HepG2 (cell line): Measurements from ENCODE around the gene BNC1. TPM values are rescaled to one million over a fixed set of nuclear protein-coding genes. Genes with fewer than 3 reads are reported as not detected.

Experiments
- ATAC-seq: fragments of 200-7000 bp; cut with Tn5 transposase; 3 replicates; pipeline ENCODE4 v1.9.1; 2020; ENCODE audit warnings: mild to moderate bottlenecking, moderate library complexity
- Bru-seq: library from RNA; stranded (reverse); fragments of 400-500 nt; gene quantifications from one replicate; lab custom pipeline; 2021; lab: Mats Ljungman, UMichigan
- BruChase-seq, 2 experiments: library from RNA; stranded (reverse); fragments of 400-500 nt; gene quantifications; one replicate each; lab custom pipeline; 2021; lab: Mats Ljungman, UMichigan
- BruUV-seq: library from RNA; stranded (reverse); fragments of 400-500 nt; replicated peaks from 2 replicates; lab custom pipeline; 2021; lab: Mats Ljungman, UMichigan
- CTCF ChIA-PET: fragments of 300-600 bp; formaldehyde crosslinking; extraction: SDS; loops from one replicate; lab custom pipeline; 2021; ENCODE audit warnings: low total read pairs, inconsistent platforms, low intra/inter-chr PET ratio; lab: Yijun Ruan, JAX
- POLR2A ChIA-PET: fragments of 350-600 bp; sonication (Branson Sonifier 250); formaldehyde crosslinking; loops from one replicate; lab custom pipeline; 2020; ENCODE audit warnings: antibody characterized with exemption, inconsistent platforms; lab: Yijun Ruan, JAX
- DNase-seq: peaks from one replicate; pipeline ENCODE4 v3.0.0-alpha.2; 2015; ENCODE audit warnings: low spot score
- FAIRE-seq: peaks from 3 replicates; lab custom pipeline; 2011; peaks lifted over from hg19 to GRCh38; lab: Jason Lieb, UNC
- H2AFZ ChIP-seq: one replicate; pipeline ENCODE4 v1.6.1; 2011; ENCODE audit warnings: low read length, inconsistent platforms
- H3K27ac ChIP-seq: fragments of 300-600 bp; 3 replicates; pipeline ENCODE4 v1.8.0; 2011; ENCODE audit warnings: mixed run types, mild to moderate bottlenecking, mixed read lengths, low read length, inconsistent platforms; ENCODE audit not compliant: insufficient read depth; ENCODE audit errors: extremely low read length
- H3K27me3 ChIP-seq, 2 experiments: fragments of 200-600 bp in 1 of 2; 2 replicates in 1 of 2; 3 replicates in 1 of 2; pipeline versions ENCODE4 v1.6.0 to v1.8.0; 2011; ENCODE audit warnings: low read length in 2 of 2, mild to moderate bottlenecking in 2 of 2, moderate library complexity in 2 of 2, inconsistent platforms in 1 of 2; ENCODE audit not compliant: insufficient read depth in 2 of 2, control insufficient read depth in 1 of 2
- H3K36me3 ChIP-seq, 2 experiments: fragments of 200-600 bp in 1 of 2; replicated peaks in 1 of 2; 2 replicates in 1 of 2; 3 replicates in 1 of 2; pipeline versions ENCODE4 v1.5.1 to v1.8.0; 2011; ENCODE audit warnings: low read length in 2 of 2, inconsistent platforms in 1 of 2; ENCODE audit not compliant: insufficient read depth in 2 of 2, control insufficient read depth in 1 of 2
- H3K4me1 ChIP-seq: 2 replicates; pipeline ENCODE4 v1.5.1; 2012; ENCODE audit warnings: low read length, inconsistent platforms; ENCODE audit not compliant: insufficient read depth
- H3K4me2 ChIP-seq: 2 replicates; pipeline ENCODE4 v1.6.0; 2011; ENCODE audit warnings: low read depth, low read length, inconsistent platforms
- H3K4me3 ChIP-seq, 3 experiments: fragments of 200-600 bp in 1 of 3; sonication (generic), shearing (Covaris generic) in 1 of 3; replicated peaks in 1 of 3; 2 replicates each; pipeline ENCODE4 v1.5.1; 2011 to 2016; ENCODE audit warnings: low read length in 3 of 3, inconsistent platforms in 2 of 3, low read depth in 2 of 3, mild to moderate bottlenecking in 2 of 3, control low read depth in 1 of 3, mixed read lengths in 1 of 3; ENCODE audit not compliant: insufficient read depth in 1 of 3
- H3K79me2 ChIP-seq: one replicate; pipeline ENCODE4 v1.6.1; 2011; ENCODE audit warnings: low read length, inconsistent platforms; ENCODE audit not compliant: insufficient read depth
- H3K9ac ChIP-seq: 2 replicates; pipeline ENCODE4 v1.6.0; 2011; ENCODE audit warnings: mild to moderate bottlenecking, low read depth, low read length, inconsistent platforms; ENCODE audit not compliant: insufficient read depth
- H3K9me3 ChIP-seq: 2 replicates; pipeline ENCODE4 v1.5.1; 2012; ENCODE audit warnings: mild to moderate bottlenecking, low read length
- H4K20me1 ChIP-seq: 2 replicates; pipeline ENCODE4 v1.6.0; 2011; ENCODE audit warnings: inconsistent platforms, mild to moderate bottlenecking, low read length, moderate library complexity; ENCODE audit not compliant: insufficient read depth
- ARID5B ChIP-seq: IDR thresholded peaks from 2 replicates; pipeline ENCODE4 v1.4.0; 2020; ENCODE audit warnings: mild to moderate bottlenecking, missing genetic modification reagents
- DZIP1 ChIP-seq: sonication (generic); formaldehyde crosslinking; IDR thresholded peaks from 2 replicates; pipeline ENCODE4 v1.5.0; 2020; ENCODE audit warnings: mild to moderate bottlenecking, missing genetic modification reagents
- HNRNPL ChIP-seq: fragments of 200-400 bp; formaldehyde crosslinking; IDR thresholded peaks from 2 replicates; pipeline ENCODE4 v1.6.1; 2017; ENCODE audit warnings: mild to moderate bottlenecking, low read depth, low read length
- JARID2 ChIP-seq: sonication (generic); formaldehyde crosslinking; IDR thresholded peaks from 2 replicates; pipeline ENCODE4 v1.8.1; 2023; ENCODE audit warnings: missing genetic modification reagents, inconsistent platforms; ENCODE audit not compliant: insufficient replicate concordance
- PITX1 ChIP-seq: sonication (generic); formaldehyde crosslinking; IDR thresholded peaks from 2 replicates; pipeline ENCODE4 v1.5.1; 2020; ENCODE audit warnings: mild to moderate bottlenecking, missing genetic modification reagents
- SUZ12 ChIP-seq: fragments of 150-350 bp; IDR thresholded peaks from 2 replicates; pipeline ENCODE4 v1.6.1; 2014; ENCODE audit warnings: low read depth, low read length
- ZNF263 ChIP-seq: sonication (generic); formaldehyde crosslinking; IDR thresholded peaks from 2 replicates; pipeline ENCODE4 v1.4.0; 2020; ENCODE audit warnings: missing genetic modification reagents
- ZNF652 ChIP-seq: IDR thresholded peaks from 2 replicates; pipeline ENCODE4 v1.6.1; 2016; ENCODE audit warnings: low read depth, borderline replicate concordance
- ZNF766 ChIP-seq: sonication (generic); formaldehyde crosslinking; IDR thresholded peaks from 2 replicates; pipeline ENCODE4 v1.5.0; 2020; ENCODE audit warnings: missing genetic modification reagents, borderline replicate concordance
- WGBS: methylation state at CpG from one replicate; pipeline ENCODE4 v1.1.6; 2017; ENCODE audit warnings: low lambda C conversion rate; 5-methylcytosine and 5-hydroxymethylcytosine counted together
- in situ Hi-C: cut with HindIII; loops from 2 replicates; pipeline ENCODE4 v1.10.0; 2017; ENCODE audit warnings: low pct_unique_long_range_greater_than_20kb; ENCODE audit not compliant: extremely low pct_ligation_motif_present
- intact Hi-C: fragments of 100-400 bp; cut with micrococcal nuclease; formaldehyde crosslinking; loops from one replicate; pipeline ENCODE4 v1.10.0; 2022; ENCODE audit not compliant: unreplicated experiment
- long read RNA-seq, 2 experiments: library from RNA in 1 of 2; library from polyadenylated mRNA in 1 of 2; stranded (forward) in 1 of 2; unstranded in 1 of 2; transcript quantifications; one replicate each; pipeline ENCODE4 v2.0.0, GENCODE V29; 2019 to 2022
- polyA minus RNA-seq, 3 experiments: library from RNA; depleted of rRNA, polyadenylated mRNA; stranded (reverse); fragments of >200 nt; gene quantifications; 2 replicates each; pipeline ENCODE4 v1.2.3, GENCODE V29; 2011; ENCODE audit warnings: low replicate concordance in 1 of 3
- polyA plus RNA-seq, 8 experiments: library from polyadenylated mRNA; depleted of rRNA in 3 of 8; stranded (reverse) in 7 of 8; unstranded in 1 of 8; fragments of >200 nt; fragmentation: Illumina TruSeq in 4 of 8; extraction: Trizol in 4 of 8; gene quantifications; 2 replicates each; pipeline versions ENCODE4 v1.2.1 to v1.2.3, GENCODE V29; 2011 to 2016; ENCODE audit warnings: low read depth in 4 of 8, missing spikeins in 1 of 8, mixed read lengths in 1 of 8; ENCODE audit not compliant: insufficient read depth in 1 of 8
- total RNA-seq, 5 experiments: library from RNA; depleted of rRNA; stranded (reverse); fragments of >200 nt; fragmentation: Illumina TruSeq; extraction: Trizol; gene quantifications; 2 replicates each; pipeline ENCODE4 v1.2.3, GENCODE V29; 2016; ENCODE audit warnings: low read depth in 1 of 5
- TF ChIP-seq, protein P1 (sequence below): IDR thresholded peaks from 2 replicates; pipeline ENCODE4 v1.6.1; 2018; ENCODE audit warnings: missing genetic modification reagents, mild to moderate bottlenecking, missing compliant biosample characterization

The BNC1 gene
- not detected in 2 replicates for total RNA-seq (2016; rRNA removed; fragmentation: Illumina TruSeq; extraction: Trizol)
- not detected in 2 replicates for total RNA-seq (2016; cell fraction: cytosol; rRNA removed; fragmentation: Illumina TruSeq; extraction: Trizol; ENCODE audit: low read depth)
- total RNA-seq (2016; cell fraction: insoluble cytoplasmic fraction; rRNA removed; fragmentation: Illumina TruSeq; extraction: Trizol), result not detected in 2 replicates
- not detected in 2 replicates for total RNA-seq (2016; cell fraction: membrane; rRNA removed; fragmentation: Illumina TruSeq; extraction: Trizol)
- not detected in 2 replicates for total RNA-seq (2016; cell fraction: nucleus; rRNA removed; fragmentation: Illumina TruSeq; extraction: Trizol)
- polyA plus RNA-seq (2011; rRNA removed), result not detected in 2 replicates
- not detected in 2 replicates for polyA plus RNA-seq (2011; cell fraction: cytosol; rRNA removed)
- polyA plus RNA-seq (2011; cell fraction: nucleus; rRNA removed), result not detected in 2 replicates
- not detected in 2 replicates for polyA plus RNA-seq (2012)
- polyA plus RNA-seq (2016; cell fraction: cytosol; fragmentation: Illumina TruSeq; extraction: Trizol; ENCODE audit: low read depth), result not detected in 2 replicates
- polyA plus RNA-seq (2016; cell fraction: insoluble cytoplasmic fraction; fragmentation: Illumina TruSeq; extraction: Trizol; ENCODE audit: low read depth), result not detected in 2 replicates
- not detected in 2 replicates for polyA plus RNA-seq (2016; cell fraction: membrane; fragmentation: Illumina TruSeq; extraction: Trizol; ENCODE audit: low read depth)
- not detected in 2 replicates for polyA plus RNA-seq (2016; cell fraction: nucleus; fragmentation: Illumina TruSeq; extraction: Trizol; ENCODE audit: insufficient read depth, low read depth)
- 0.05 TPM in 1 of 2 replicates, not detected in the other for polyA minus RNA-seq (2011; rRNA and poly(A)+ RNA removed; ENCODE audit: low replicate concordance)
- not detected in 2 replicates for polyA minus RNA-seq (2011; cell fraction: cytosol; rRNA and poly(A)+ RNA removed)
- polyA minus RNA-seq (2011; cell fraction: nucleus; rRNA and poly(A)+ RNA removed), result not detected in 2 replicates
- not detected for Bru-seq, nascent RNA
- BruChase-seq, experiment 1, labeled RNA remaining after a 6-hour chase, result not detected
- BruChase-seq, experiment 2, labeled RNA remaining after a 2-hour chase, result not detected
- long read RNA-seq, experiment 1, result 0 reads
- long read RNA-seq, experiment 2, result 0 reads

DNA sequence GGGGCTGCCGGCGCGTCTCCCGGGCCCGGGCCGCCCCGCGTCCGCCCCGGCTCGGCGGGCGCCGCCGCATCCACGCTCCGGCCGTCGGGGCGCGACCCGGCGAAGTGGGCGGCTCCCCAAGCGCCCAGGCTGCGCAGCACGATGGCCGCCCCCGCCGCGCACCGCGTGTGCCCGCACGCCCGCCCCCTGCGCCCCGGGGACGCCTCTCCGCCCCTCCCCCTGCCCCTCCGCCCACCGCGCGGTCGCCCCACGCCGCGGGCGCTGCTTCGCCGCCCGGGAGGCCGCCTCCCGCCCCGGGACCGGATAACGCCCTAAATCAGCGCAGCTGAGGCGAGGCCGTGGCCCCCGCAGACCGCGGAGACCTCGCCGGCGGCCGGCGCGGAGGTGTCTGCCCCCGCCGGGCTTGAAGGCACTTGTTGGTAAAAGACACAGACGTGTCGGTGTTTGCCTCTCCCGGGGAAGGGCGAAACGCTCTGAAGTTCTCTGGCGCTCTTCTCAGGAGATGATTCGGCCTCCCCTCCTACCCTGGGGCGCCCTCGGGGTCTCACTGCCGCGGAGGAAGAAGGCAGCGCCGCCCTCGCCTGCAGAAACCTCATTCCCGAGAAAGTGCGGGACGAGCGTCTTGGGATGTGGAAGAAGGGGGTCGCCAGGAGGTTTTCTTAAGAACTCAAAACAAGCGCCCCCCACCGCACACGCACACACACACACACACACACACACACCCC is at the start of gene BNC1:
Gene BNC1 (minus strand): TSS at position 106 of the 725 bp plus-strand sequence. CDS start 36 bp downstream, at position 70.
- ChIA-PET POLR2A (no interaction called here), CTCF (no interaction called here)
- in situ Hi-C loops, result no loop called here
- Histone ChIP-seq H3K4me1 (no peaks in the 10 kb centered on the region), H2AFZ (no peak within 1 kb of the TSS), H3K4me2 (no peak within 1 kb of the TSS), H4K20me1 (no peaks in the 10 kb centered on the region), H3K9ac (no peak within 1 kb of the TSS), H3K9me3 (no peaks in the 10 kb centered on the region), H3K27ac (no peak within 1 kb of the TSS), H3K27me3 (peaks cover 0 to 16% of the 10 kb centered on the region in 2 experiments; a peak in 3 of 5 replicates), H3K36me3 (no peaks in the 10 kb centered on the region), H3K79me2 (no peaks in the 10 kb centered on the region), H3K4me3 (no peak within 1 kb of the TSS)
- no TSS peak for BruUV-seq
- no peak for TF ChIP-seq ARID5B (CRISPR knock-in tag)
- no peak for TF ChIP-seq ZNF652
- TF ChIP-seq ZNF263, result no peak
- no peak for TF ChIP-seq DZIP1
- no peak for TF ChIP-seq SUZ12
- TF ChIP-seq, protein P1, sequence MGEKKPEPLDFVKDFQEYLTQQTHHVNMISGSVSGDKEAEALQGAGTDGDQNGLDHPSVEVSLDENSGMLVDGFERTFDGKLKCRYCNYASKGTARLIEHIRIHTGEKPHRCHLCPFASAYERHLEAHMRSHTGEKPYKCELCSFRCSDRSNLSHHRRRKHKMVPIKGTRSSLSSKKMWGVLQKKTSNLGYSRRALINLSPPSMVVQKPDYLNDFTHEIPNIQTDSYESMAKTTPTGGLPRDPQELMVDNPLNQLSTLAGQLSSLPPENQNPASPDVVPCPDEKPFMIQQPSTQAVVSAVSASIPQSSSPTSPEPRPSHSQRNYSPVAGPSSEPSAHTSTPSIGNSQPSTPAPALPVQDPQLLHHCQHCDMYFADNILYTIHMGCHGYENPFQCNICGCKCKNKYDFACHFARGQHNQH, result no peak
- no peak for TF ChIP-seq ZNF766 (CRISPR knock-in tag)
- TF ChIP-seq PITX1, result no peak
- no peak for TF ChIP-seq HNRNPL
- no peak for TF ChIP-seq JARID2 (CRISPR knock-in tag)
- 79% methylated on average over 52 of the region's 93 CpGs for WGBS
- intact Hi-C loops, result no loop called here
- DNase-seq (no peak), FAIRE-seq (no peak), ATAC-seq (no peak)
